Measurements from ENCODE around the gene FHAD1. TPM values are rescaled to one million over a fixed set of nuclear protein-coding genes. Genes with fewer than 3 reads are reported as not detected.

FHAD1 gene
- total and polyA plus RNA-seq, 2 of the 13 experiments (the other 11 are each of a cell fraction or from before 2014, with no cell fraction given): not detected

GRCh38 chr1:15440357-15440756 lies 193.3 kb downstream of the FHAD1 start (continued):
- TF ChIP-seq ATF1 (CRISPR knock-in tag; IDR thresholded peaks at IDR 0.05) (no peak), ZSCAN31 (CRISPR knock-in tag; IDR thresholded peaks at IDR 0.05; ENCODE audit: low read depth) (no peak), RBM39 (IDR thresholded peaks at IDR 0.05; ENCODE audit: low read depth, low read length, poor library complexity, severe bottlenecking) (no peak)

GRCh38 chr1:15441247-15441646 lies 194.2 kb downstream of the FHAD1 start:
- intact Hi-C loops (cut with micrococcal nuclease; ENCODE audit: unreplicated experiment) (no loop called here), in situ Hi-C loops (cut with HindIII; ENCODE audit: extremely low pct_ligation_motif_present, low pct_unique_long_range_greater_than_20kb) (no loop called here)
- Histone ChIP-seq H3K4me3 (replicated peaks in 1 of 3; ENCODE audit: insufficient read depth in 1 of 3, low read depth in 2 of 3, low read length in 3 of 3) (no peak overlapping the region), H3K36me3 (replicated peaks in 1 of 2; ENCODE audit: control insufficient read depth in 1 of 2, insufficient read depth in 2 of 2, low read length in 2 of 2) (no peaks in the 10 kb centered on the region), H3K9ac (ENCODE audit: insufficient read depth, low read depth, low read length) (no peak overlapping the region), H3K4me1 (ENCODE audit: insufficient read depth, low read length) (peaks cover 15% of the 10 kb centered on the region), H4K20me1 (ENCODE audit: insufficient read depth, low read length) (0 out of 2 replicates have a peak, but pooled peaks cover 3% of the 10 kb centered on the region), H2AFZ (ENCODE audit: low read length) (no peak overlapping the region), H3K4me2 (ENCODE audit: low read depth, low read length) (no peak overlapping the region), H3K79me2 (ENCODE audit: insufficient read depth, low read length) (no peaks in the 10 kb centered on the region), H3K27me3 (ENCODE audit: control insufficient read depth in 1 of 2, insufficient read depth in 2 of 2, low read length in 2 of 2) (peaks cover 0 to 11% of the 10 kb centered on the region in 2 experiments; a peak in 3 of 5 replicates), H3K27ac (ENCODE audit: extremely low read length, insufficient read depth, low read length) (no peak overlapping the region), H3K9me3 (ENCODE audit: low read length) (no peaks in the 10 kb centered on the region)
- ChIA-PET CTCF (ENCODE audit: low intra/inter-chr PET ratio, low total read pairs) (no interaction called here), POLR2A (no interaction called here)
- BruUV-seq (replicated peaks): no TSS peak
- TF ChIP-seq ZNF20 (CRISPR knock-in tag; IDR thresholded peaks at IDR 0.05) (no peak), RCOR2 (CRISPR knock-in tag; IDR thresholded peaks at IDR 0.05) (no peak), ZNF234 (CRISPR knock-in tag; conservative IDR thresholded peaks at IDR 0.05) (no peak), GATAD1 (CRISPR knock-in tag; IDR thresholded peaks at IDR 0.05) (no peak), HCFC1 (IDR thresholded peaks at IDR 0.05; ENCODE audit: low read depth, low read length) (no peak)
- no peak for DNase-seq (ENCODE audit: low spot score)
- 36% methylated on average over 6 of the region's 6 CpGs for WGBS (ENCODE audit: low lambda C conversion rate)
- no peak for FAIRE-seq
- no peak for ATAC-seq

GRCh38 chr1:15442119-15442518 lies 195.1 kb downstream of the FHAD1 start:
- no TSS peak for BruUV-seq (replicated peaks)
- no peak for FAIRE-seq
- no peaks in the 10 kb centered on the region for H3K9me3 ChIP-seq (ENCODE audit: low read length)
- H4K20me1 ChIP-seq (ENCODE audit: insufficient read depth, low read length): 0 out of 2 replicates have a peak, but pooled peaks cover 3% of the 10 kb centered on the region
- H3K4me3 ChIP-seq (replicated peaks in 1 of 3; ENCODE audit: insufficient read depth in 1 of 3, low read depth in 2 of 3, low read length in 3 of 3): no peak overlapping the region
- H3K36me3 ChIP-seq (replicated peaks in 1 of 2; ENCODE audit: control insufficient read depth in 1 of 2, insufficient read depth in 2 of 2, low read length in 2 of 2): no peaks in the 10 kb centered on the region
- H3K4me1 ChIP-seq (ENCODE audit: insufficient read depth, low read length): peaks cover 15% of the 10 kb centered on the region
- no peak overlapping the region for H3K4me2 ChIP-seq (ENCODE audit: low read depth, low read length)
- no peak for ATAC-seq
- no peaks in the 10 kb centered on the region for H3K79me2 ChIP-seq (ENCODE audit: insufficient read depth, low read length)
- DNase-seq (ENCODE audit: low spot score): no peak
- in situ Hi-C loops (cut with HindIII; ENCODE audit: extremely low pct_ligation_motif_present, low pct_unique_long_range_greater_than_20kb) (no loop called here), intact Hi-C loops (cut with micrococcal nuclease; ENCODE audit: unreplicated experiment) (no loop called here)
- 49% methylated on average over 8 of the region's 8 CpGs for WGBS (ENCODE audit: low lambda C conversion rate)
- no peak overlapping the region for H2AFZ ChIP-seq (ENCODE audit: low read length)
- no peak overlapping the region for H3K27ac ChIP-seq (ENCODE audit: extremely low read length, insufficient read depth, low read length)
- TF ChIP-seq ZNF782 (CRISPR knock-in tag; IDR thresholded peaks at IDR 0.05; ENCODE audit: borderline replicate concordance) (no peak), ZNF710 (CRISPR knock-in tag; IDR thresholded peaks at IDR 0.05; ENCODE audit: borderline replicate concordance) (no peak), ZFP82 (CRISPR knock-in tag; IDR thresholded peaks at IDR 0.05; ENCODE audit: borderline replicate concordance) (no peak), POLR2G (IDR thresholded peaks at IDR 0.05; ENCODE audit: low read depth, low read length) (no peak)
- no peak overlapping the region for H3K9ac ChIP-seq (ENCODE audit: insufficient read depth, low read depth, low read length)
- H3K27me3 ChIP-seq (ENCODE audit: control insufficient read depth in 1 of 2, insufficient read depth in 2 of 2, low read length in 2 of 2): peaks cover 0 to 11% of the 10 kb centered on the region in 2 experiments; a peak in 3 of 5 replicates
- CTCF ChIA-PET (ENCODE audit: low intra/inter-chr PET ratio, low total read pairs): no interaction called here
- POLR2A ChIA-PET: no interaction called here

Measured in HepG2 (cell line).